Cardiac septum (tissue), 1 donor: ENCODE measurements around the gene OR2T27. TPM values are rescaled to one million over a fixed set of nuclear protein-coding genes. Genes with fewer than 3 reads are reported as not detected.
"Not testable (repeated sequence)": the region's sequence is repeated elsewhere in the genome, so short reads cannot be mapped to it uniquely, and the experiment has no call there.

Source experiments
- DNase-seq: peaks from one replicate; pipeline ENCODE4 v3.0.0-alpha.2; 2020; ENCODE audit warnings: low spot score
- intact Hi-C: fragments of 100-400 bp; cut with DNase I; formaldehyde crosslinking; loops from one replicate; pipeline ENCODE4 v1.14.0; 2022
- long read RNA-seq: library from polyadenylated mRNA; unstranded; transcript quantifications from one replicate; pipeline ENCODE4 v2.0.0, GENCODE V29; 2021
- total RNA-seq: library from RNA; stranded (reverse); fragmentation: NEBNext Ultra II Directional; extraction: Animal tissue kit (Norgen Biotek cat#: 25700); gene quantifications from one replicate; pipeline ENCODE4 v1.2.1, GENCODE V29; 2021
- donor health status: DM: no; HTN: no; CAD: no.

Gene OR2T27
- total RNA-seq, result not detected
- long read RNA-seq, result 0 reads

- intact Hi-C loops, result loop anchor here (10.0 kb wide), 1 partner anchor 211 kb away; the partner anchor contains the start of gene OR2T2
- DNase-seq, result not testable (repeated sequence)
These were observed at the start of gene OR2T27 for GRCh38 chr1:248655354-248655753. TSS of gene OR2T27 (minus strand) at chr1:248655528. CDS start at chr1:248650884, 4,644 bp downstream.

- intact Hi-C loops, result loop anchor here (5.0 kb wide), 1 partner anchor 103 kb away; no protein-coding TSS in a partner anchor
- no peak for DNase-seq
These were observed 49.3 kb upstream of the OR2T27 start for GRCh38 chr1:248704606-248705005.

GRCh38 chr1:248703674-248704073 lies 48.3 kb upstream of the OR2T27 start:
- DNase-seq, result no peak
- intact Hi-C loops, result loop anchor here (5.0 kb wide), 1 partner anchor 104 kb away; no protein-coding TSS in a partner anchor

- DNase-seq, result no peak
- intact Hi-C loops, result loop anchor here (5.0 kb wide), 1 partner anchor 105 kb away; no protein-coding TSS in a partner anchor
These were observed 47.4 kb upstream of the OR2T27 start, which contains the start of gene OR14I1 for GRCh38 chr1:248702714-248703113. TSS of gene OR14I1 (minus strand) at chr1:248702766.

GRCh38 chr1:248699099-248699498 lies 43.8 kb upstream of the OR2T27 start:
- no peak for DNase-seq
- intact Hi-C loops, result no loop called here

GRCh38 chr1:248697907-248698306 lies 42.6 kb upstream of the OR2T27 start:
- intact Hi-C loops, result no loop called here

GRCh38 chr1:248696774-248697173 lies 41.4 kb upstream of the OR2T27 start:
- intact Hi-C loops, result no loop called here
- no peak for DNase-seq

More at GRCh38 chr1:248697907-248698306, 42.6 kb upstream of the OR2T27 start:
- no peak for DNase-seq

- intact Hi-C loops, result no loop called here
- DNase-seq, result no peak
These were observed 40.9 kb upstream of the OR2T27 start for GRCh38 chr1:248696261-248696660.

- no peak for DNase-seq
- intact Hi-C loops, result no loop called here
These were observed 40.3 kb upstream of the OR2T27 start for GRCh38 chr1:248695451-248696132.

GRCh38 chr1:248691567-248692155 lies 36.3 kb upstream of the OR2T27 start:
- no peak for DNase-seq
- intact Hi-C loops, result no loop called here

GRCh38 chr1:248688527-248689298 lies 33.4 kb upstream of the OR2T27 start:
- DNase-seq, result no peak
- intact Hi-C loops, result no loop called here

GRCh38 chr1:248686815-248687214 lies 31.5 kb upstream of the OR2T27 start:
- DNase-seq, result no peak
- intact Hi-C loops, result no loop called here

GRCh38 chr1:248681651-248682050 lies 26.3 kb upstream of the OR2T27 start:
- DNase-seq, result no peak
- intact Hi-C loops, result no loop called here

GRCh38 chr1:248670003-248670402 lies 14.7 kb upstream of the OR2T27 start:
- no peak for DNase-seq
- intact Hi-C loops, result no loop called here

- intact Hi-C loops, DNase-seq: not testable (repeated sequence)
These were observed 8.4 kb upstream of the OR2T27 start for GRCh38 chr1:248663453-248664328.

GRCh38 chr1:248656797-248657196 lies 1.5 kb upstream of the OR2T27 start:
- DNase-seq, result not testable (repeated sequence)
- intact Hi-C loops, result loop anchor here (10.0 kb wide), 1 partner anchor 212 kb away; the partner anchor contains the start of gene OR2T2

GRCh38 chr1:248648770-248649536 lies 6.4 kb downstream of the OR2T27 start:
- DNase-seq, intact Hi-C loops: not testable (repeated sequence)

- DNase-seq, intact Hi-C loops: not testable (repeated sequence)
These were observed 10.2 kb downstream of the OR2T27 start, which contains the start of gene OR2T35 for GRCh38 chr1:248645178-248645577. TSS of gene OR2T35 (minus strand) at chr1:248645278. CDS start at chr1:248639258, 6,020 bp downstream.
